ENCODE data around the gene PIEZO1.

Gene PIEZO1

GRCh38 chr16:88687254-88687576, 97.8 kb downstream of the PIEZO1 start:
- no peak overlapping the region for H3K27ac Mint-ChIP-seq
- DNase-seq = no peak
- H3K27me3 Mint-ChIP-seq (ENCODE audit: low read depth, poor library complexity) = peaks cover 84% of the 10 kb centered on the region
- no peak for TF ChIP-seq CTCF (IDR thresholded peaks at IDR 0.05)
- H3K36me3 Mint-ChIP-seq (ENCODE audit: low read depth) = no peaks in the 10 kb centered on the region
- no peaks in the 10 kb centered on the region for H3K9me3 Mint-ChIP-seq
- peaks cover 23% of the 10 kb centered on the region for H3K4me1 Mint-ChIP-seq
- no peak overlapping the region for H3K4me3 Mint-ChIP-seq

- TF ChIP-seq CTCF (IDR thresholded peaks at IDR 0.05) = no peak
These were observed 98.4 kb downstream of the PIEZO1 start, which contains the start of gene SNAI3 for GRCh38 chr16:88686439-88687253. Gene SNAI3 (minus strand): TSS chr16:88686507. CDS start chr16:88686406, 101 bp downstream.

GRCh38 chr16:88686062-88686438, 99.0 kb downstream of the PIEZO1 start:
- H3K9me3 Mint-ChIP-seq = no peaks in the 10 kb centered on the region
- TF ChIP-seq CTCF (IDR thresholded peaks at IDR 0.05) = no peak
- DNase-seq = no peak
- H3K4me3 Mint-ChIP-seq = peak overlapping the region; percentile 62
- peaks cover 89% of the 10 kb centered on the region for H3K27me3 Mint-ChIP-seq (ENCODE audit: low read depth, poor library complexity)
- peaks cover 23% of the 10 kb centered on the region for H3K4me1 Mint-ChIP-seq
- H3K36me3 Mint-ChIP-seq (ENCODE audit: low read depth) = no peaks in the 10 kb centered on the region
- no peak overlapping the region for H3K27ac Mint-ChIP-seq

More at GRCh38 chr16:88686439-88687253, 98.4 kb downstream of the PIEZO1 start, which contains the start of gene SNAI3:
- Mint-ChIP-seq H3K9me3 (no peaks in the 10 kb centered on the region), H3K36me3 (ENCODE audit: low read depth) (no peaks in the 10 kb centered on the region), H3K4me1 (peaks cover 23% of the 10 kb centered on the region), H3K4me3 (peak within 1 kb of the TSS; percentile 62), H3K27me3 (ENCODE audit: low read depth, poor library complexity) (peaks cover 89% of the 10 kb centered on the region), H3K27ac (no peak within 1 kb of the TSS)
- DNase-seq = peak; percentile 96

GRCh38 chr16:88685156-88686061, 99.6 kb downstream of the PIEZO1 start:
- no peaks in the 10 kb centered on the region for H3K9me3 Mint-ChIP-seq
- DNase-seq = no peak

GRCh38 chr16:88684569-88685155, 100.4 kb downstream of the PIEZO1 start:
- peaks cover 75% of the 10 kb centered on the region for H3K27me3 Mint-ChIP-seq (ENCODE audit: low read depth, poor library complexity)
- no peak for TF ChIP-seq CTCF (IDR thresholded peaks at IDR 0.05)
- H3K4me1 Mint-ChIP-seq = peaks cover 23% of the 10 kb centered on the region
- no peaks in the 10 kb centered on the region for H3K36me3 Mint-ChIP-seq (ENCODE audit: low read depth)
- DNase-seq = no peak
- no peaks in the 10 kb centered on the region for H3K9me3 Mint-ChIP-seq
- H3K27ac Mint-ChIP-seq = no peak overlapping the region
- H3K4me3 Mint-ChIP-seq = no peak overlapping the region

More at GRCh38 chr16:88685156-88686061, 99.6 kb downstream of the PIEZO1 start:
- peaks cover 23% of the 10 kb centered on the region for H3K4me1 Mint-ChIP-seq
- H3K27ac Mint-ChIP-seq = no peak overlapping the region
- peaks cover 82% of the 10 kb centered on the region for H3K27me3 Mint-ChIP-seq (ENCODE audit: low read depth, poor library complexity)
- H3K4me3 Mint-ChIP-seq = no peak overlapping the region
- TF ChIP-seq CTCF (IDR thresholded peaks at IDR 0.05) = peak; percentile 49
- H3K36me3 Mint-ChIP-seq (ENCODE audit: low read depth) = no peaks in the 10 kb centered on the region
